Measurements from ENCODE around the gene SRSF7.
"Not testable (repeated sequence)": the region's sequence is repeated elsewhere in the genome, so short reads cannot be mapped to it uniquely, and the experiment has no call there.

Gene SRSF7

DNA sequence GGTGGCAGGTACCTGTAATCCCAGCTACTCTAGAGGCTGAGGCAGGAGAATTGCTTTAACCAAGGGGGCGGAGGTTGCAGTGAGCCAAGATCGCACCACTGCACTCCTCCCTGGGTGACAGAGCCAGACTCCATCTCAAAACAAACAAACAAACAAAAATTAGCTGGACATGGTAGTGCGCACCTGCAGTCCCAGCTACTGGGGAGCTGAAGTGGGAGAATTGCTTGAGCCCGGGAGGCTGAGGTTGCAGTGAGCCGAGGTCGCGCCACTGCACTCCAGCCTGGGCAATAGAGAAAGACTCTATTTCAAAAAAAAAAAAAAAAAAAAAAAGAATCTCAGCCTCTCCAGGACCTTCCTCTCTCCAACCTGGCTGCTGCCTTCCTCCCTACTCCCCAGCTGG is 20.1 kb downstream of the SRSF7 start:
- DNase-seq: no peak

DNA sequence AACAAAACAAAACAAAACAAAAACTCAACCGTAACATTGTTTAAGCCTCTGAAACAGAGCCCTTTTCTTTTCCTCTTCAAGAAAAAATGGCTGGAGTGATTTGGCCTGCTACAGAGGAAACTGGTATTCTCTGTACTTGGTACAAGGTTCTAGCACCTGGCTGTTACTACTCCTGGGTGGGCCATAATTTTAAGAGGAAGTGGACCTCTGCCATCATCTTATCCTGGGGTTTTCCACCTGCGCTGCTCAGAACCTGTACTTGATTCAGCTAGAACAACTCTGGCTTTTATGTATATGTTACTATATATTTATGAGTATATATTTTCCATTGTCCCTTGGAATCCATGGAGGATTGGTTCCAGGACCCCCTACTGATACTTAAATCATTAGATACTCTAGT is 22.5 kb downstream of the SRSF7 start:
- no peak for DNase-seq

DNA sequence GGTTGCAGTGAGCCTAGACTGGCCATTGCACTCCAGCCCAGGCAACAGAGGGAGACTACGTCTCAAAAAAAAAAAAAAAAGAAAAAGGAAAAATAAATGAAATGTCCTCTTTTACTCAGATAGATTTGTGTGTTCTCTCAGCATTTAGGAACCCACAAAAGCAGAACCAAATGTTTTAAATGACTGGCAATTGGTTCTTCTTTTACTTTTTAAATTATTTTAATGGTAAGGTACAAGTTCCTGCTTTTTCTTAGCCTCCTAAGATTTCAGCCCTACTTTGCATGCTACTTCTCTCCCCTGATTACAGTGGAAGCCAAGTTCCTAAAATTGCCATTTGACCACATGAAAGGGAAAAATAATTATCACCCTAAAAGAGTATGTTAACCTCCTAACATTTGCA is 23.5 kb downstream of the SRSF7 start:
- no peak for DNase-seq

DNA sequence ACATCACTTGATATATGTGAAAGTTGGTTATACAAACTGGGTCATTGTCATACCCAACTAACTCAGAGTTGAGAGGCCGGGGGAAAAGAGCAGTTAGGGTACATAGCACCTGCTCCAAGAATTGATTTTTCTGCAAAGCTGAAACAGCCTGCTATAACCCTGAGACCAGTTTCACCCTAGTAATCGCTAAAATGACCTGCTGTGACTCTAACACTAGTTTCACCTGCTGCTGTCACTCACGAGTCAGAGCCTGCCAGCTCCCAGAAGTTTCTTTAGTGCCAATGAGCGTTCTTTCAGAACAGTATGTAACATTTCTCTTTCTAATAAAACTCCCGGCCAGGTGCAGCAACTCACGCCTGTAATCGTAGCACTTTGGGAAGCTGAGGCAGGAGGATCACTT is 28.0 kb downstream of the SRSF7 start:
- DNase-seq: no peak

DNA sequence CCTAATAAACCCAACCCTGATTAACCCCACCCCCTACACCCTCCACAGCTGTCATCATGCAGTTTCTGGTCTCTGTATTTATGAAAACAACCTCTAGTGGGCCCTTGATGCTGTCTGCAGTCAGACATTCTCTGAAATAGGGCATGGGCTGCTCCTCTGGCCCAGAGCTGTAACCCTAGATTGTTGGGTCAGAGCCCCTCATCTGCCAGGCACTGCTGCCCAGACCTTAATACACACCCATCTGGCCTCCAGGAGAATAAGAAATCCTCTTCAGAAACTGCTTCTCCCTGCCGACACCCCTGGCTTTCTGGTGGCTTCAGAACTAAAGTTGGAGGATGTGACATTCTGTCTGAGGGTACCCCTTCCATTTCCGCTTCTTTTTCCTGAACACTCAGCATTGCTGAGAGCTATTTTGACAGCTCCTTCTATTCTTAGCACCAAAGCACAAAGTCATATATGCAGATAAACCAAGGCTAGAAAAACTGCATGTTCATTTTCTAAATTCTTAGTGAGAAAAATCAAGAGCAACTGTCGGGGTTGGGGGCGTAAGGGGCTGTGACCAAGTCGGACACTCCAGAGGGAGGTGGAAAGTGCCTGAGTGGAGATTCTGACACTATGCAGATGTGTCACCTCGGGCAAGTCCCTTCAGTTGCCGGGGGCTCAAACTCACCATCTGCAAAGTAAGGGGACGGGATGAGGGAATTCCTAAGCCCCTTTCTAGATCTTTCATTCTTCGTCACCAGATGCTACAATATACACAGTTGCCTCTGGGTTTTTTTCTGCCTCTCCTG is 28.7 kb downstream of the SRSF7 start:
- no peak for DNase-seq

DNA sequence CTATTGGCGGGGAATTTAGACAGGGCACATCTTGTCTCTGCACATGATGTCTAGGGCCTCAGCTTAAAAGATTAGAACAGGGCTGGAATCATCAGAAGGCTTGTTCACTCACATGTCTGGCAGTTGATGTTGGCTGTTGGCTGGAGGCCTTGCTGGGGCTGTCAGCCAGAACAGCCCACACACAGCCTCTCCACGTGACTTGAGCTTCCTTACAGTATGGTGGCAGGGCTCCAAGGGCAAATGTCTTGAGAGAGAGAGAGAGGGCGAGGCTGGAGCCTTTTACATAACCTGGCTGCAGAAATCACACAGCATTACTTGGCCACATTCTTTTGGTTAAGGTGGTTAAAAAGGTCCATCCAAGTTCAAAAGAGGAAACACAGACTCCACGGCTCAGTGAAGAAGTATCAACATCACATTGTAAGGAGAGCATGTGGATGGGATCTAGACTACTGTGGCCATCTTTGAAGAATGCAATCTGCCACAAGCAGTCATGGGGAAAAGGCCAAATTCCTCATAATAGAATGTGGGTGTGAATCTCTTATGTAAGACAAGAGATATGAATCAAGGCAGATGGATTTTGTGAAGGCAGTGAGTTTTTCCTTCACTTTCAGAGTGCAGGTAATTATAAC is 30.4 kb downstream of the SRSF7 start:
- DNase-seq: no peak

DNA sequence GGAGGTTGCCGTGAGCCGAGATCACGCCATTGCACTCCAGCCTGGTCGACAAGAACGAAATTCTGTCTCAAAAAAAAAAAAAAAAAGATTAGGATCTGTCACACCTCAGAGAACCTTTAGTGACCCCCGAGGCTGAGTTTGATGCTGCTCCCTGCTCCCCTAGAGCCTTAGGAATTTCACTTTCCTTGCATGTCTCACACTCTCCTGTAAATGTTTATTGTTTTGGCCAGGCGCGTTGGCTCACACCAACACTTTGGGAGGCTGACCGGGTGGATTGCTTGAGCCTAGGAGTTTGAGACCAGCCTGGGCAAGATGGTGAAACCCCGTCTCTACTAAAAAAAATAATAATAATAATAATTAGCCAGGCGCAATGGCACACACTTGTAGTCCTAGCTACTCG is 31.5 kb downstream of the SRSF7 start:
- DNase-seq: no peak

DNA sequence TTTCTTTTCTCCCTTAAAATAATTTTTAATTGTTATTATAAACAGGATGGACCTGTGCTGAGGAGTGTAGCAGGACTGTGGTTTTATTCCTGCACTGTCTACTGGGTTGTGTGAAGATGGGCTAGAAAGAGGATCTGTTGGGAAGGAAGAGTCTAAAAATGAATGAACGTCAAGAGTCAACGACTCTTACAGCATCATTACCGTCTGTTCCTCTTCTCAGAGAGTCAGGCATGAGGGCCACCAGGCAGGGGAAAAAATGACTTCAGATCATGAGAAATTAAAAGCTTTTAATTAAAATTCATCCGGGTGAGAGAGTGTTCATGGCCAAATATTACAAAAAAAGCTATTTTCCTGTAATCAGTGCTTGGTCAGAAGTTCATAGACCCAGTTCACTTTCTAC is 32.6 kb downstream of the SRSF7 start:
- no peak for DNase-seq

DNA sequence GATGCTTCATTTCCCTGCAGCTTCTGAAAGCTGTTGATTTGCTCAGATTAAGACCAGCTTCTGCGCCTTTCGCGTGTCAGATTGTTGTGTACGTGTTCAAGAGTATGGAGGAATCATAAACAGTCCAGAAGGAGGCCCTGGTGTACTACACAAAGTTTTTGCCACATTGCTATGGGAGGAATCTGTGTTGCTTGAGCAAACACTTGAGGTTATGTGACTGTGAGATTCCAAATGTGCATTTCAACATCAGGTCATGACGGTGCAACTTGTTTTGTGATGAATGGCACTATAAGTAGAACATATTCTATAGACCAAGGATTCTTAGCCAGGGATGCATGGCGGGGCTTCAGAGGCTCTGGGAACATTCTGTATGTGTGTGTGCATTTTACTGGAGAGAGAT is 35.0 kb downstream of the SRSF7 start:
- DNase-seq: no peak

DNA sequence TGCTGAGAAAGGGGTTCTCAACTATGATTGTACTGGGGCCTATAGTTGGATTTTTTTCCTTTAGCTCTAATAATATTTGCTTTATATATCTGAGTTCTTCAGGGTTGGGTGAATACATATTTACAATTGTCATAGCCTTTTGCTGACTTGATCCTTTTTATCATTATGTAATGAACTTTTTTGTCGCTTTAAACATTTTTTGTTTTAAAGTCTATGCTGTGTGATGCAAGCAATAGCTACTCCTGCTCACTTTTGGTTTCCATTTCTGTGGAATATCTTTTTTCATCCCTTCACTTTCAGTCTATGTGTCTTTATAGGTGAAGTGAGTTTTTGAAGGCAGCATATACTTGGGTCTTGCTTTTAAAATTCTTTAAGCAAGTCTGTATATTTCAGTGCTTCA is 36.2 kb downstream of the SRSF7 start:
- not testable (repeated sequence) for DNase-seq

DNA sequence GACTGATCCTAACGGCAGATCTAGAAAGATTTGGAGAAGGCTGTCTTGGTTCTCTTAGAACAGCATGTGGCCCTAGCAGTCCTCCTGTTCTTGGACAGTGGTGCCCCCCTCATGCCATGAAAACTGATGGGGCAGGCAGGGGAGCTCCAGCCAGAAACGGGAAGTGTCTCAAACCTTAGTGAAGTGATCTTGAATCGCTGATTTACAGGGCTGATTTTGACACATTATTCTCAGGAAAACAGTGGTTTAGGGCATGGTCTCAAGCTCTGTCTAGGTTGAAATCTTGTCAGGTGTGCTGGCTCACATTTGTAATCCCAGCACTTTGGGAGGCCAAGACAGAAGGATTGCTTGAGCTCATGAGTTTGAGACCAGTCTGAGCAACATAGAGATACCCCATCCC is 37.8 kb downstream of the SRSF7 start:
- DNase-seq: no peak

DNA sequence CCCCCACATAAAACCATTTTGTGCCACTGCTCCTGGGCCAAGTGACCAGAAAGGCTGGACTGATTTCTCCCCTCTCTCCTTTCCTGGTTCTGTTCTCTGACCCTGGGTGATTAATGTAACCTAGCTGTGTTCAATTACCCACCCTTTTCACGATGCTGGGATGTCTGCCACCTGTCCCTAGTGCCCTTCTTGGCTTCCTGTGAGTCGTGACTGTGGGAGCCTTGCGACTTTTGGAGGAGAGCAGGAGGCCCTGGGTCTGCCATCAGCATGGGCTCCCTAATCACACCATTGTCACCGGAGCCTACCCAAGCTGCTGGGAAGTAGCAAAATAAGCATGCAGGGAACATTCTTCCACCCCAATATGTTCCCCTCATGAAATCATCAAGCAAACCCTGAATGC is 38.3 kb downstream of the SRSF7 start:
- DNase-seq: no peak

DNA sequence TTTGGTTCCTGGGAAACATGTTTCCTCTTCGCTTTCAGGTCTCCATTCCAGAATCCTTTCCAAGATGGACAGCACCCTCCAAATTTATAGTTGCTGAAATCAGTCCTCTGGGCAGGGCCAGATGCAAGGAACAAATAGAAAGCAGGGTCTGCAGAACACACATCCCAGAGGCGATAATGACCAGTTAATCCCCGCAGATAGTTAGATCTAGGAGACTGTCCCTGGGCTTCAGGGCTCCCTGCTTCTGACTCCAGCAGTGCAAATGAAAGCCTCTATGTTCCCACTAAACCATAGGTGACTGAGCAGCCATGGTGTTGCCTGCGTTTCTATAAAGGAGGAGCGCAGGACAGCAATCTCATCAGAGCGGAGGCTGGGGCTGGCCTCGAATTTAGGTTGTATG is 38.7 kb downstream of the SRSF7 start:
- no peak for DNase-seq

DNA sequence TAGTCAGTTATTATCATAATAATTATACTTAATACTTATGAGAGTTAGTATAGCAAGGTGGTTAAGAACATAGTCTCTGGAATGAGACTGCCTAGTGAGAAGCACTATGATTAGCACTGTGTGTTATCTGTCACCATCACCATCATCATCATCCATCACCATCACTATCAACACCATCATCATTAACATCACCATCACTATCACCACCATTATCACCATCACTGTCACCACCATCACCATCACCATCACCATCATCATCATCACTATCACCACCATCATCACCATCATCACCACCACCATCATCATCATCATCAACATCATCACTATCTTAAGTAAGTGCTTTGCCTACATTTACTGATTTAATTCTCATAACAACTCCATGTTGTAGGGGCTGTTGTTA is 39.6 kb downstream of the SRSF7 start:
- DNase-seq: no peak

DNA sequence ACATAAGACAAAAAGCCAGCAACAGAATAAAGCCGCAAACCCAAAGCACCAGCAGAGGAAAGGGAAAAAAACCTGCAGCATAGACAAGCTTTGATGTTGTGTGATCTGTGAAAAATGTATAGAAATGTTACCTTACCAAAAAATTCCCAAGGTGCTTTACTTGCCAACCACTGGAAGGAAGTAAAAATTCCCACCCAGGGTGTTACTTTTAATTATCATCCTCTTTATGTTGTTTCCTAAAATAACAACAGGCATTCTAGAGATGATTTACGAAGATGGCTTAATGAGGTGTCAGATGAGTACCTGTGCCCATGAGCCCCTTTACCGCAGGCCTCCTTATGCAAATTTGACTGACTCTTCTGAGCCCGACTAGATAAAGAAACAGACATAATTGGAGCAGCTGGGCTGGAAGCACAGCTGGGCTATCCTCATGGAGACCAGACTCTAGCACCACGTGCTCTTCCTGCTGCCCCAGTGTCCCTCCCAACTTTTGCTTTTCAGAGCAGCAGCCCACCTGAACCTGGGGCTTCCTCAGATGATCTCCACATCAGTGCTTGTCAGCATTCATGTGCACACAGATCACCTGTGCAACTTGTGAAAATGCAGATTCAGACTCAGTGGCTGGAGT is 41.5 kb downstream of the SRSF7 start:
- DNase-seq: no peak

DNA sequence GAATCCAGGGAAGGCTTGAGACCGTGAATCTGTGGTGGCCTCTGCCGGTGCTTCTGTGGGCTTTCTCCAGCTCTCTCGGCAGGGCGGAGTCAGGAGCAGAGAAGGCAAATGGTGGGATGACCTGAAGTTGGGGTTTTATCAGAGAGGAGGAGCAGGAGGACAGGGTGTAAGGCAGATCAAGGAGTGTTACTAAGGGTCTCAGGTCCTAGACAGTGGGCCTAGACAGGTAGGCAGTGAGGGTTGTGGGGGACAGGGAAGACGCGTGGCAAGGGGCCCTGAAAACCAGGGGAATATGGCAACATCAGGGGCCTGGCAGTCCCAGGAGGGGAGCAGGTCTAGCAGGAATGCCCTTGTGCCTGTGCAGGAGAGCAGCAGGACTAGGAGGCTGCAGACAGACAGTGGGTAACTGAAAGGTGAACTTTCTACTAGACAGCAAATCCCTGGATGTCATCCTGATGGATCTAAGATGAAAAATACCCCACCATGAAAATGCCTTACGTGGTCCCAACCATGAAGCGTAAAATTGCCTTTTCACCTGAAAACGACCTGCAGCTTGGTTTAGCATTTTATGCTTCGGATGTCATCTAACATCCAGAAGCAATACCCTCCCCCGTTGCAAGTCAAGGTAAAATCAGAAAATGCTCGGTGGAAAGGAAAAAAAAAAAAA is 42.1 kb downstream of the SRSF7 start:
- DNase-seq: no peak

DNA sequence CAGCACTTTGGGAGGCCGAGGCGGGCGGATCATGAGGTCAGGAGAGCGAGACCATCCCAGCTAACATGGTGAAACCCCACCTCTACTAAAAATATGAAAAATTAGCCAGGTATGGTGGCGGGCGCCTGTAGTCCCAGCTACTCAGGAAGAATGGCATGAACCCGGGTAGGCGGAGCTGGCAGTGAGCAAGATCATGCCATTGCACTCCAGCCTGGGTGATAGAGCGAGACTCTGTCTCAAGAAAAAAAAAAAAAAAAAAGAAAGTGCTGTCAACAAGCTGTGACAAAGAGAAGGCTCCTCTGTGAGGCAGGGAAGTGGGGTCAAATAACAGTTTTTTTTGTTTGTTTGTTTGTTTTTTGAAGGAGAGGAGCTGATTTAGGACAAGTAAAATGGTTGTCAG is 42.7 kb downstream of the SRSF7 start:
- not testable (repeated sequence) for DNase-seq

DNA sequence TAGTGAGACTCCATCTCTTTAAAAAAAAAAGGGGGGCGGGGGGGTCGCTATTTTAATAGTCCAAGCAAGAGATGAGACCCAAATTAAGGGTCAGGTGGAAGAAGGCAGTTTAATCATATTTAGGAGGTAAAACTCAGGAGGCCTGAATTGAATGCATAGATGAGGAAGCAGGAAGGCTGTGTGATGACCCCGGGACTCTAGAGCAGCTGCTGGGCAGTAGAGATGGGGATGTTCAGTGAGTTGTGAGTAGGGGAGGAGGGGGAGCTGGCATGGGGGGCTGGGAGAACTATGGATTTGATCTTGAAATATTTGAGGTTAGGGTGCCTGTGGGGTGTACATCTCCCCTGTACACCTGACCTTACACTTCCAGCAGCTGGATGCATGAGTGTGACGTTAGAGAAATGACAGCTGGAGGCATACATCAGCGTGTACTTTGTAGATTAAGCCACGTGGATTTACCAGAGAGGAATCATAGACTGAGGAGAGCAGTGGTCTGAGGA is 44.3 kb downstream of the SRSF7 start:
- DNase-seq: no peak

DNA sequence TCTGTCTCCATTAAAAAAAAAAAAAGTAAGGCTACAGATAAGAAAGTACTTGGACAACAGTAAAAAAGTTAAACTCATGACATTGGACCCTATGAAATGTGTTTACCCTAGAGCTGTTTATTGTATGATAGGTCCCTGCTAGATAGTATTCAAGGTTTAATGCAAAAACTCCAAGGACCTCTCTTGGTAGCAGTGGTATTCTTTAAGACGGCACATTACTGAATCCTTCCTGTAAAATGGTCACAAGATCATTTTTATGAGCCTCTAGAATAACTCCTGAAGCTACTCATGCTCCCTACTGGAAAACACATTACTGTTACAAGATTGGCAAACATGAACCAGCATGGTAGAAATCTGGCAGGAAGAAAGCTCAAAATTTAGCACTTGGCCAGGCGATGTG is 46.5 kb downstream of the SRSF7 start:
- no peak for DNase-seq

DNA sequence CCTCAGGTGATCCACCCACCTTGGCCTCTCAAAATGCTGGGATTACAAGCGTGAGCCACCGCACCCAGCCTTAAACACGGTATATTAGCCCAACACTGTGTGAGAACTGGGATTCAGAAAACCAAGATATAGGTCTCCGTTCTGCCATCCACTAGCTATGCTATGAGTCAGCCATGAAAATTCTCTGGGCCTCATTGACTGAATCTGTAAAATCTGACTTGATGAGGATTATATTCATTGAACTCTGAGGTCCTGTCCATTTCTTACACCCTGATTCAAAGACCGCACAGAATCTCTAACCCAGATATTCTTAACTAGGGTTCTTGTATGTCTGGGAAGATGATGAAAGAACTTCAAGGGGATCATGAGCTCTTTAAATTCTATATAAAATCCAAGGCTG is 47.8 kb downstream of the SRSF7 start:
- not testable (repeated sequence) for DNase-seq

DNA sequence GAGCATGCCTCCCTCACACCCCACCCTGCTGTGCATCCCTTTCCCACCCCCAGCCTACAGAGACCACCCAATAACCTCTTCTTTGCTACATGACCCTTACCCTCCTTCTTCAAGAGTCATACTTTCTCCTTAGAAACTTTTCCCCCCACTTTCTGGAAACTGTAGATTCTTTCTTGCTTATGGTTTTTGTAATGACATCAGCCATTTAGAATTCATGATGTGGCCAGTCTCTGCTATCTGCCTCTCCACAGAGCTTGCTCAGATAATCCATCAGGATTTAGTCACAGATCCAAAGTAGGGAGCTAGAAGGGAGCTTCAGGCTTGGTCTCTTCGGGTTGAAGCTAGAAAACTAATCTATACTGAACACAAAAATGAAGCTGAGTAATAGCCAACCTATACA is 48.7 kb downstream of the SRSF7 start:
- DNase-seq: no peak

DNA sequence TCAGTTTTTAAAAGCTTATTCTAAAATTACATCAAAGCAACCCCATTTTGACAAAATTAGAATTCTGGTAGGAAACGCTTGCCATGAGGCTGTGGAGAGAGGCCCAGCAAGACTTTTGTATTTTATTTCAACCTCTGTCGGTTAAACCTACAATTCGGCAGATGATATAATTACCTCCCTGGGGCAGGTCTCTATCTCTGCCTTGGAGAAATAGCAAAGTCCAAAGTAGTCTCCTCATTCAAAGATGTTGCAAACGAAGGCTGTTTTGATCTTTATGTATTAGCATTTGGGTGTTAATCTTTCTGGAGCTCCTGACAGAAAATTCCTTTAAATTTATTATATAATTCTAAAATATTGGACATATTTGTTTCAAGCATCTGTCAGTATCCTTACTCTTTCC is 49.6 kb downstream of the SRSF7 start:
- DNase-seq: peak; percentile 49

DNA sequence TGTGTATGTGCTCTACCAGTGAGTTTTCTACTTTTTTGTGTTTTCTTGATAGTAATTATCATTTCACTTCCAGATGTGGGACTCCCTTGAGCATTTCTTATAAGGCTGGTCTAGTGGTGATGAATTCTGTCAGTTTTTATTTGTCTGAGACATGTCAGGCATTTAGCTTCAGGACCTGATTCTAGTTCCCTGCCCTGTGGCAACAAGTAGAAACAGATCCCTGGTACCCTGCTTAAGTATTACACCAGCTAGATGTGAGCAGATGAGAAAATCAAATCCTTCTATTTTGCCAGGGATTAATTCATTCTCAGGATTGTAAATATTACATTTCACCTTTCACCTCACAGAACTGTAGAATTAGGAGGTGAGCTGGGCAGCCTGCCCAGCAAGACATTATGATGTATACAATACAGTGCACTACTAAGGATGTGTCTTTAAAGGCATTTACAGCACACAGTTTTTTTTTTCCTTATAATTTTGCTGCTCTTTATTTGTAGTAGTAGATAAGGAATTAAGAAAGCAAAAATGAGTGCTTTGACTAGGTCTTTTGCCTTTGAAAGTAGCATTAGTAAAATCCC is 50.2 kb downstream of the SRSF7 start:
- no peak for DNase-seq

All from NCI-H2227 treated with DMSO at 0.1 percent for 48 hours (cell line).